Stimulated activated CD4-positive, alpha-beta T cell treated with anti-CD3 and anti-CD28 coated beads, Interleukin-4, amount 100 ng/mL, for 1 hour (primary cell): ENCODE measurements around the gene NCF4.

ENCODE experiments used
- DNase-seq: peaks from one replicate; pipeline ENCODE4 v3.0.0-alpha.2; 2020

The NCF4 gene

DNA sequence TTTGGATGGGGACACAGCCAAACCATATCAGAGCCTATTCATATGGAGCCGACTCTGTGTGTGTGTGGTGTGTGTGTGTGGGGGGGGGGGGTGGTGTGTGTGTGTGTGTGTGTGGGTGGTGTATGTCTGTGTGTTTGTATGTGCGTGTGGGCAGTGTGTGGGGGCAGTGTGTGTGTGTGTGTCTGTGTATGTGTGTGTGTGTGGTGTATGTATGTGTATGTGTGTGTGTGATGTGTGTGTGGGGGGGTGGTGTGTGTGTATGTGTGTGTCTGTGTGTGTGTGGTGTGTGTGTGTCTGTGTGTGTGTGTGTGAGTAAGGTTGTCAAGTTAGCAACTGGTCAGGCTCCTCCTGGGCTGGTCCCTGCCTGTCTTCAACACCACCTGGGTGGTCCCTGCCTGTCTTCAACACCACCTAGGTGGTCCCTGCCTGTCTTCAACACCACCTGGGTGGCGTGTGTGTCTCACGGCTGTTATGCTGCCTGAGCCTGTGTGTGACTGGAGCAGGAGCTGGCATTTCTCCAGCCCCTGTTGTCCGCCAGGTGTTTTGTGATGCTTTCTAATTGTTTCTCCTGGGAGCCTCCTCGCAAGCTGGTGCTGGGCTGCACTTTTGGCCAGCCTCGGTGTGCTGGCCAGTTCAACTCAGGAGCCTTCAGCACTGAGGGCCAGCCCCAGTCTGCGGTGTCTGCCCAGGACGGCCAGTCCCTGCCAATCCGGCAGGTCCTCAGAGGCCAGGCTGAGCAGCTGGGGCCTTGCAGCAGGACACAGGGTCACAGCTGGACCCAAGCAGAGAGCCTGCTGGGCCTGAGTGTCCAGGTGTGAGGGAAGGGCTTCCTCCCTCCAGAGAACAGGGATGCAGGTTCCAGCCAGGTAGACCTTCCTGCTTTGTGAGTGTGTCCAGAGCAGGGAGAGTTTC, 22.4 kb upstream of the NCF4 start:
- no peak for DNase-seq

DNA sequence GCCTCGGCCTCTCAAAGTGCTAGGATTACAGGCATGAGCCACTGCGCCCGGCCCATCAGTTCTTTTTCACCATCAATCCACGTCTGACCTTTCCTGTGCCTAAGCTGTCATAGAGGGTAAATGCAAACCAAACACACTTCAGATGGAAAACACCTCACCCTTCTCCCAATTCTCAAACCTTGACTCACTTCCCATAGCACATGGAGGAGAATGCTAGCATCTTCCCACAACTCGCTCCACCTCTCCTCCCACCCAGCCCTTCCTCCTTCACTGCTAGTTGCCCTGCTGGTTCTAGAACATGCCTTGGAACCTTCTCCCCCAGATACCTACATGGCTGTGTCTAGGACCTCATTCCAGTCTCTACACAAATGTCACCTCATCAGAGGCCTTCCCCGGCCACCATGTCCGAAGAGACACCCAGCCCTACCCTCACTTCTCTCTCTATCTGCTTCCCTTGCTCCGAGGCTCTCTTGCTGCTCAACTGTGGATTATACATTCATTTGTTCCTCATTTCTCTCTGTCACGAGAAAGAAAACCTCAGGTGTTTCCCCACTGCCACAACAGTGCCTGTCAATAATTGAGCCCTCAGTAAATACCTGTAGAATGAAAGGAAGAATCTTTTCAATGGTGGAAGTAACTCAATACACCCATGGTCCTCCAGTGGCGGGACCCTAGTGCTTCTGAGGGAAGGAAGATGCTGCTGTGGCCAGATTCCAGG, 21.3 kb upstream of the NCF4 start:
- no peak for DNase-seq

DNA sequence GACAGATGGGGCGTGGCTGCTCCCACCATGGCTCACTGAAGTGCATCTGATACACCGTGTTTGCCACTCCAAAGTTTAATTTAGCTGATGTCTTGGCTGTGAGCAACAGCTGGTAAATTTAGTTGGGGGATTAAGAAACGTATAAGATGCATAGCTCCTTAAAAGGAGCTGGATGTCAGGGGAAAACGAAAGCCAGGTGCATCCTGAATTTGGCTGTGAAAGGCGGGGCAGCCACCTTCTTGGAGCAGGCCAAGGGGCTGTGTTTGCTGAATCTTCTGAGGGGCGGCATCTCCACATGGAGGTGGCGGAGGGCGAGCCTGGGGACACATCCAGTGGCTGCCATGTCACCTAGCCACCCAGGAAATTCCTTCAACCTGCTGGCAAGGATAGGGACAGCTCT, 20.7 kb upstream of the NCF4 start:
- DNase-seq = no peak

- DNase-seq = no peak
These were observed 14.5 kb upstream of the NCF4 start for GRCh38 chr22:36846271-36846670.

DNA sequence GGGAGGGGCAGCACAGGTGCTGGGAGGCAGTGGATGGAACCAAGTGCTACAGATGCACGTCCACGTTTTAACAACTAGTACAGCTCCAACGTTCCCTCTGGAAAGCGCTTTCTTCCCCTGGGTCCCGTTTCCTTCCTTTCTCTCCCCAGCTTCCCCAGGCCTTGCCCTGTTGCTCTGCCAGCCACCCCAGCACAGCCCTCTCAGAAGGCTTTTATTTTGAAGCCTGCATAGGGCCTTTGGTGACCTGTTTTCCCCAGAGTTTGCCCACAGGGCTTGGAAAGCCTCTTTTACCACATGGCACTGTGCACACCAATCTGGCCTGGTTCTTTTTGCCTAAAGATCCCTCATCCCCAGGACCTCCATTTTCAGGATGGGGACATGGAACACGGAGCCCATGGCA, 13.9 kb upstream of the NCF4 start:
- DNase-seq = no peak

DNA sequence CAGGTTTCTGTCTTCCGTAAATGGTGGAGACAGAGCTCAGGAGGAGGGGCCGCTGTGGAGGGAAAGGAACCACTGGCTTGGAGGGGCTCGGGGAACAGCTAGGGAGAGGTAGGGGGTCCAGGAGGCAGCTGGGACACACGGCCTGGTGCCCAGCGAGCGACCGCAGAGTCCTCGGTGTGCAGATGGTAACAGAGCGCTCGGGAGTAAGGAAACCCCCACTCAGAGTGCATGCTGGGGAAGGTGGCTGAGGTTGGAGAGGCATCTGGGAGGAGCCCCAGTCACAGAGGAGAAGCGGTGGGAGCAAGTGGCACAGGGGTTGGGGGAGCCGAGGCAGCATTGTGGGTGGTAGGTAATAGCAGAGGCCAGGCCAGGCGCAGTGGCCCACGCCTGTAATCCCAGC, 10.8 kb upstream of the NCF4 start:
- DNase-seq = no peak

DNA sequence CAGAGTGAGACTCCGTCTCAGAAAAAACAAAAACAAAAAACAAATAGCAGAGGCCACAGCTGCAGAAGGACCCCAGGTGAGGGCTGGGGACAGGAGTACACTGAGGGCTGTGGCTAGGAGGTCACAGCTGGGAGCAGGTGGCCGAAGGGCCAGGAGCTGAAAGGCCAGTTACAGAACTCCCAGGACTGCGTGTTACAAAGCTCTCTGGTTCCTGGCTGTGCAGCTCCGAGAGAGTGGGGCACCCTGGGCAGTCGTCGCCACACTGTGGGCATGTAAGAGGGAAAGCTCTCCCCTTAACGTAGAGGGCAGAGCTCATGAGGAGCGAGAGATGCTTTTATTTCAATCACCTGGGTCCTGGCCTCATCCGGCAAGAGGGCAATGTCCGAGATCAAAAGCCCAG, 10.1 kb upstream of the NCF4 start:
- DNase-seq = no peak

DNA sequence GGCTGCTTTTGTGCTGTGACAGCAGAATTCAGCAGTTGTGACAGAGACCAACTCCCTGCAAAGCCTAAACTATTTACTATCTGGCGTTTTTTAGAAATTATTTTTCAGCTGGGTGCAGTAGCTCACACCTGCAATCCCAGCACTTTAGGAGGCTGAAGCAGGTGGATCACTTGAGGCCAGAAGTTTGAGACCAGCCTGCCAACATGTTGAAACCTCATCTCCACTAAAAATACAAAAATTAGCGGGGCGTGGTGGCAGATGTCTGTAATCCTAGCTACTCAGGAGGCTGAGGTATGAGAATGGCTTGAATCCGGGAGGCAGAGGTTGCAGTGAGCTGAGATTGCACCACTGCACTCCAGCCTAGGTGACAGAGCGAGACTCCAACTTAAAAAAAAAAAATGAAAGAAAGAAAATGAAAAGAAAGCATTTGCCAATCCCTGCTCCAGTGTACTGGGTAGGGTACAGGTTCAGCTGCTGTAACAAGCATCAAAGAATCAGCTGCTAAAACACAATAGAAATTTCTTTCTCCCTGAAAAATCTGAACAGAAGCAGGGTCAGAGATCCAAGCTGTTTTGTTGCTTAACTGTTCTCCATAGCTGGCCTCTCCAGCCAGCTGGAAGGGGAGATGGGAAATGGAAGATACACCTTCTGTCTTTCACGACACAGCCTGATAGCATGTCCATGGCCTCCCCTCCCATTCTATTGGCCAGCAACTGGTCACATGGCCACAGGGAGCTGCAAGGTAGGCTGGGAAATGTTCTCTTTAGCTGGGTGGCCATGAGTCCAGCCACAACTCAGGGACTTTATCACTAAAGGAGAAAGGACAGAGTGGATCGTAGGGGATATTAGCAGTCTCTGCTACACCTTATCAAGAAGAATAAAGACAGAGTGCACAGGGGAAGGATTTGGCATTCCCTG, 8.5 kb upstream of the NCF4 start:
- DNase-seq = no peak

- peak; percentile 91 for DNase-seq
These were observed 7.3 kb upstream of the NCF4 start for GRCh38 chr22:36853407-36854099.

DNA sequence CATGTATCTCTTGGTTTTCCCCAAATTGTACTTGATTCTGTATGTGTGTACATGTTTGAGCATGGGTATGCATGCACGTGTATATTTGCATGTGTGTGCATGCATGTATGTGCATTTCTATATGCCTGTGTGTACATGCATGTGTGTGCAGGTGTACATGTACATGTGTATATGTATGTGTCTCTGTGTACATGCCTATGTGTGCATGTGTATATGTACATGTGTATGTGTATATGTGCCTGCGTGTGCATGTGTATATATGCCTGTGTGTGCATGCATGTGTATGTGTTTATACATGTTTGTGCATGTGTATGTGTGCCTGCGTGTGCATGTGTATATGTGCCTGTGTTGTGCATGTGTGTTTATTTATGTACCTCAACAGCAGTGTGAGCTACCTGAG, 5.3 kb upstream of the NCF4 start:
- DNase-seq = no peak

DNA sequence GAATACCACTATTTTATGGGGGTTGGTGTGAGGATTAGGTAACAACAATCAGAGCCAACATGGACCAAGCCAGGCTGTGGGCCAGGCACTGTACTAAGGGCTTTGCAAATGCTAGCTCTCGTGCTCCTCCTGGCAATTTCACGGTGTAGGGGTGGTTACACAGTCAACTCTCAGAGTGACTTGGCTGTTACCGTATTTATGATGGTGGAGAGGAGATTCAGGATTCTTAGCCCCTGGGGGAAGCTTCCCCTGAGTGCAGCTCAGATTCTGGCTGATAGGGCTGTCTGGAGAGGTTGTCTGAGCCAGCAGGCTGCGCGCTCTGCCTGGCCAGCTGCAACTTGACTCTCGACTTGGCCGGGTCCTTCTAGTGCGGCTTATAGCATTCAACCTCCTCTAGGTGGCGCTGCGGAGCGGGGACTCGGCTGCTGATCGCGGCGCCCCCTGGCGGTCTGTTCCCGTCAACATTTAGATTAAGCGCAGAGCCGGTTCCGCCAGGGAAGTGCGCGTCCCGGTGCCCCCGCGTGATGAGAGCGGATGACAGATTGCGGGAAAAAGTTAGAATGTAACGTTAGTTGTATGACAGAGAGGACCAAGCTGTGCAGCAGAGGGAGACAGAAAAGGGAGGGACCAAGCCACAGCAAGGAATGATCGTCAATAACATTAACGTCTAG, 4.5 kb upstream of the NCF4 start:
- peak; percentile 96 for DNase-seq

- no peak for DNase-seq
These were observed 4.0 kb upstream of the NCF4 start for GRCh38 chr22:36856792-36857135.

- DNase-seq = no peak
These were observed 2.6 kb upstream of the NCF4 start for GRCh38 chr22:36858156-36858555.

DNA sequence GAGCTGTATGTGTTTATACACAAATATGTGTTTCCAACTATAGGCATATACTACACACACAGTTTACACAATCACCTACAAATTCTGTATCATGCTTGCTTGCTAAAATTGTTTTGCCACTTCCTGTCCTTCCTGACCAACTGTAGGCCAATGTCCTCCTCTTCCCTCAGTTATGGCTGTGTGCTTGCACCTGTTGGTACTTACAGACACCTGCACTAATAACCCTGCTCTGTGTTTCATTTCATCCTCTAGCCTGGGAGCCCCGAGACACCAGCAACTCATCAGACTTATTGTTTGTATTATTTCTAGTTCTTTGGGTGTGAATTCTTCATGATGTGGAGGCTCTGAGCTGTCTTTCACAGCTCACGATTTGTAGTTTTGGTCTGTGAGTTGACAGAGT, 1.8 kb upstream of the NCF4 start:
- DNase-seq = no peak

- DNase-seq = no peak
These were observed 789 bp upstream of the NCF4 start for GRCh38 chr22:36860017-36860416.

GRCh38 chr22:36860438-36860820, 377 bp upstream of the NCF4 start:
- no peak for DNase-seq

- no peak for DNase-seq
These were observed 1.7 kb downstream of the NCF4 start for GRCh38 chr22:36862251-36863242.

- DNase-seq = no peak
These were observed 2.5 kb downstream of the NCF4 start for GRCh38 chr22:36863281-36863680.

- no peak for DNase-seq
These were observed 3.2 kb downstream of the NCF4 start for GRCh38 chr22:36863979-36864378.

- no peak for DNase-seq
These were observed 3.8 kb downstream of the NCF4 start for GRCh38 chr22:36864454-36865215.
